Putamen (tissue), 1 donor: ENCODE measurements around the gene ZC3H12A.

Experiments used
- DNase-seq: peaks from one replicate; pipeline ENCODE4 v3.0.0-alpha.2; 2016; ENCODE audit warnings: low spot score

The ZC3H12A gene

DNA sequence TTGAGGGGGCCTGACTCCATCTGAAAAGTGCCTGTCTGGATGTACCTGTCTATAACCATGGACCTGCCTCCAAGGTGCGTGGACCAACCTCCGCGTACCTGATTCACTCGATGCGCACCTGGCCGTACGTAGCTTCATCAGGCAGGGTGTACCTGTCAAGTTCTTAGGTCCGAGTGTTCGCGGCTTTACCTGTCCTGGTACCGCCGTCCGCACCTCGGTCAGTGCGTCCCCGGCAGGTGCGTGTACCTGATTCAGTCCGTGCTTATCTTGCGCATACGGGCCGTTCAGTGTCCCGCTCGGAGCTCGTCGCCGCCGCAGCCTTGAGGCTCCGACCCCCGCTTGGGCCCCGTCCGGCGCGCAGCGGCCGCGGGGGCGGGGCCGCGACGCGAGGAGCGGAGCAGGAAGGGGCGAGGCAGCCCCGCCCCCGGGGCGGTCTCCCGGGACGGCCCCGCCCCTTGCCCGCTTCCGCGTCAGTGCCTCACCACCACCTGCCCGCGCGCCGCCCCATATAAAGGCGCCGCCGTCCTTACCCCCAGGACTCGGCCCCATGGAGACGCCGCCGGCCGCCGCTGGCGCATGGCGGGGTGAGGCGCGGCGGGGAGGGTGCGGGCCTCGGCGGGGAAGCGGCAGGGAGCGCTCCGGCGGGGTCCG is at the start of gene ZC3H12A:
Gene ZC3H12A, plus strand, starts transcription at position 535 of the 651 bp plus-strand sequence. CDS start 917 bp downstream, outside the sequence.
- DNase-seq = peak; percentile 83

DNA sequence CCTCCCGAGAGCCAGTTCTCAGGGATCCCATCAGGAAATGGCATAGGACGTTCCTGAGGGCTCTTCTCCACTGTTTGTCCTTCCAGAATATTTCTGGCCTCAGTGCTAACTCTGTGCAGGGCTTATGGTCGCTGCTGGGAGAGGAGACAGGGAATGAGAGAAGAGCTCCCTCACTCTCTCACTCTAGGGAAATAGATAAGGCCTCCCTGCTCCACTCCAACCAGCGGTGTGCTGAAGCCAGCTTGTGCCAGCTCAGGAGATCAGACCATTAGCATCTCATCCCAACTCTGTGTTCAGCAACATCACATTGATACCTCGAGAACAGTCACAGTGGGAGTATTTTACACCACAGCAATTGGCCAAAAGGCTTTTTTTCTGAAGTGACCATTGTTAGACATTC is 49.2 kb upstream of the ZC3H12A start:
- no peak for DNase-seq

DNA sequence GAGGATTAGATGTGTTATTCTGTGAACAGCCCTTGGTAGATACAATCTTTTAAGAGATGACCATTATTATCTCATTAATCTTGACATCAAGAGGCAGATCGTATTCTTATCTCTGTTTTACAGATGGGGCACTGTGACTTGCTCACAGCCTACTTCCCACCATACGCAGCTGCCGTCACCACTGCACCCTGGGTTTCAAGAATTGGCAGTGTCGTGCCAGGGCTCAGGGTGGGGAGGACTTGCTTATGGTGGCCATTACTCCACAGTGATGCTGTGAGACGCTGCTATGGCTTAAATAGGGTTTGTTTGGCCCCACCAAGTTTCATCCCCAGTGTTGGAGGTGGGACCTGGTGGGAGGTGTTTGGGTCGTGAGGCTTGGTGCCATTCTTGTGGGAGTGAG is 45.4 kb upstream of the ZC3H12A start:
- no peak for DNase-seq

DNA sequence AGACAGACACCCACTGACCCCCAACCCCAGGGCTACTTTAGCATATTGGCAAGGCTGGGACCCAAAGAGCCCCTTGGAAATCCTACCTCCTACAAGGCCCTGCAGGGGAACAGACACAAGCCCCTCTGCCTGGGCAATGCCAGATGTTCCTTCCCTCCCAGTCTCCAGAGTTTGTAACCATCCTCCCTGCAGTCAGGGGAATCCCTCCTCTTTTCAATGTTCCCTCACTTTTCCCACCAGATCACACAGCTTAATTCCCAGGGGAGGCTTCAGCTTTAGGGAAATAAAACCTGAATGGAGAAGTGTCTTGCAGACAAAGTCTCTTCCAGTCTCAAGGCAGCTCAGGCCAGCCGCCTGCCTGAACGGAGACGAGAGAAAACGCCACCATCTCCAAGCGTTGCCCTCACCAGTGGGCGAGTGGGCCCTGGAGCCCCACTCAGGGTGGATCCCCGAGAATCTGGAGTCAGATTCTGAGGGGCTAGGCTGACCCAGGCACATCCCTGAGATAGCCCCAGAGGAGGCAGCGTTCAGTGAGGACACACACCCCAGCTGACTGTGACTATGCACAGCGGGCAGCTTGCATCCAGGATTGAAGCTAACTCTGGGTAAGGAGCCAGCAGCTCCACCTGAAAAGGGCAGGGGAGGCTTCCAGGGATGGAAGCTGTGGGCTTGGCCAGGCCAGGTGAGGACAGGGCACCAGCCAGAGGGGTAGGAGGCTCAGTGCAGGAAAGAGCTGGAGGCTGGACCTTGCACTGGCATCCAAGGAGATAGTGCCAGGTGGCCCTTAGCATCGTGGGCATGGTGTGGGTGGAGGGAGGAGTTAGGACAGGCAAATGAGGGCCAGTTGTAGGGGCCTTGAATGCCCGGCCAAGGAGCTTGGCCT is 44.0 kb upstream of the ZC3H12A start:
- DNase-seq = no peak

DNA sequence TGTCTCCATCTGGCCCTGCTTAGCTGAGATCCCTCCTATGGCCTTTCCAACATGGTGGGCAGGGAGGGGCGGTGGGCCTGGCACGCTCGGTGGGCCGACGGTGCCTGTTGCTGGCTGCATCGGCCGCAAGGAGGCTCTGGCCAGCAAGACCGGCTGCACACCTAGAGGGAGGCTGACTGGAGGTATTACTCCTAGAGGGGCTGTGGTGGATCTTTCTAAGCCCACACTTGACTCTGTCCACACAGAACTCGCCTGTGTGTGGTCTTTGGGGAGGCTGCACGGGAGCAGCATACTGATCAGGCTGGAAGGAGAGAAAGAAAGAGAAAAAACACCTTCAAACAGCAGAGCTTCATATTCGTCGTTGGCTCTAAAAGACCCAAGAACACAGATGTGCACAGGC is 41.7 kb upstream of the ZC3H12A start:
- no peak for DNase-seq

DNA sequence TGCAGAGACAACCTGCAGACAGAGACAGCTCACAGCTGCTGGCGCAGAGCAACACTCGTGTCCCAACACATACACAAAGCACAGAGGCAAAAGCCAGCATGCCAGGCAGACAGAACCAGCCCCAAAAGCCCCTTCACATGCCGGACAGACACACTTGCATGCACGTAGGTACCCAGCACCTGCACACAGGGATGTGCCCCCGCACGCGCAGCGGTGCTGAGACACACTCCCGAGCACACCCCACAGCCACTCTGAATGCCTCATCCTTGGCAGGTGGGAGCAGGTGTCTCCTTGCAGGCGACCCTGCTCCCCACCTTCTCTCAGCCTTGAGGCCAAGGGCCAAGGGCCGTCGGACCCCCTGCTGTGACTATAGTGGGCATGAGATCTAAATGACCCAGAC is 41.2 kb upstream of the ZC3H12A start:
- no peak for DNase-seq

DNA sequence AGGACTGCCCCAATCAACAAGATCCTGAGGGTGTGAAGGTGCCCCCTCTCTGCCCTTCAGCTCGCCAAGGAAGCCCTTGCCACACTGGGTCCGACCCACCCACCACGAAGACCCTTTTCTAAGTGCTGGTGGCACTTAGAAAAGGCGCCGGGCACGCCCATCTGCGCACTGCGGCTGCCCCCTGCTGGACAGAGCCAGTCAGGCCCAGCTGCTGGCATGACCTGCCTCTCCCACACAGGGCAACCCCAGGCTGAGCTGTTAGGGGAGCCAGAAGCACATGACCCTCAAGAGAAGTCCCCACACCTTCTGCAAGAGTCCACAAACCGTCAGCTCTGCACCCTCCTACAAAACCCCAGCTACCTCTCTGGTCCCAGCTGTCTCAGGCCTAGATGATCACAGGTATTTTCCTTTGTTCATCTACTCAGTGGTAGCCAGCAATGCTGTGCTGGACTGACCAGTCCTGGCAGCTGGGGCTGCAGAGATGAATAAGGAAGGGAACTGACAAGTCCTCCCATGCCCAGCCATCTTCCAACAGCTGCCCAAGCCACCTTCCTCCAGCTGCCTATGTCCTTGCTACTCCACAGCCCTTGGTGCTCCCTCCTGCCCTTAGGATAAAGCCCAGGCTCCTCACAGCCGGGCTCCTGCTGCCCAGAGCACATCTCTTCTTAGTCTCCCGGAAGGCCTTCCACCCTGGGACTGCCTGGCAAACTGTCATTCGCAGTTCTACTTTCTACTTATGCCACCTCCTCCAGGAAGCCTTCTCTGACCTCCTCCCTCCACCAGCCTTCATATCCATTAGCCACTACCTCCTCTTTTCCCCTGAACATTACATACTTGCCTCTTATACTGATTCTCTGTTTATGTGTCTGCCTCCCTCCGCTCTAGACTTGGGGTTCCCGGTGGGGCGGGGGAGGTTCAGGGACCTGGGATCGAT is 39.8 kb upstream of the ZC3H12A start:
- peak; percentile 50 for DNase-seq

DNA sequence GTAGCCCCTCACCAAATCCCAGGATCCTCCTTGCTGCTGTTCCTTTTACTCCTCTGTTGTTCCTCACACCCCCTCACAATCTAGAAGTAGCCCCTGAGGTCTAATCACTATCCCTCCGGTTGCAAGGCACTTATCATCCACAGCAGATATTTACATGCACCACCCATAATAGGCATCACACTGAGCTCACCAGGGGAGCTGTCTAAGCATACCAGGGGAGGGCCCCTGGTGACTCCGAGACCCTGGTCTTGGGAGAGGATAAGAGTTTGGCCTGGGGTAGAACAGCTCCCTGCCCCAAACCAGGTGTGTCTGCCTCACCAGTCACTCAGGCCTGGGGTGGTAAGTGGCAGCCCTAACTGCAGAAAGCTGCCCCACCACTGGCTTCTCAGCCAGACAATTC is 37.3 kb upstream of the ZC3H12A start:
- DNase-seq = no peak

DNA sequence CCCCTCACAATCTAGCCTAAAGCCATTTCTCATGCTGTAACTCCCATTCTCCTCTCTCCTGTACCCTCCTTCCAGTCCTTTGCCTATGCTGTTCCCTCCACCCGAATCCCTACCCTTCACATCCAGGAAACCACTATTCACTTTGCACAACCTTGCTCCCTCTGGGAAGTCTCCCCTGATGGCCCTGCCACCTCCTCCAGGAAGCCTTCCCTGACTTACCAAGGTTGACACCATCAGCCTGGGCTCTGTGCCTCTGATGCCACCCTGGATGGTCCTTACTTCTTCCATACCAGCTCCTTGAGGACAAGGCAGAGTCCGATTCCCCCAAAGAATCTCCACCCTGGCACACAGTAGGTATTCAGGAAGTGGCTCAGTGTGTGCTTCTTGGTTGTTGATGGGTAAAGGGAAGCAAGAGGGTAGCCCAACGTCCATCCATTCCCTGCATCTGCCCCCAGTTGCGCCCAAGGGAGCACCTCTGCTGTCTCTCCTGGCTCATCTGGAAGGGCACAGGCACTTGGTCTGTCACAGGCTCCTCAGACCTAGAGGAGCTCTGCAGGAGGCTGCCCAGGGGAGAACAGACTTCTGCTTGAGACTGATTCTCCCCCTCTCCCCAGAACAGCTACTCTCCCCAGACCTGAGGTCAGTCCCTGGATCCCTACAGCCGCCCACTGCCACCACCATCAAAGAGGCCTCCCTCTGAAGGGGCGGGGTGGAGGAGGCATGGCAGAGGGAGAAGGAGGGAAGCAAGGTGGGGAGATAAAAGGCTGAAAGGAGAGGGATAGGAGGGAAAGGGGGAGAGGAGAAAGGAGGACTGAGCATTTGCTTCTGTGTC is 36.1 kb upstream of the ZC3H12A start:
- DNase-seq = no peak

DNA sequence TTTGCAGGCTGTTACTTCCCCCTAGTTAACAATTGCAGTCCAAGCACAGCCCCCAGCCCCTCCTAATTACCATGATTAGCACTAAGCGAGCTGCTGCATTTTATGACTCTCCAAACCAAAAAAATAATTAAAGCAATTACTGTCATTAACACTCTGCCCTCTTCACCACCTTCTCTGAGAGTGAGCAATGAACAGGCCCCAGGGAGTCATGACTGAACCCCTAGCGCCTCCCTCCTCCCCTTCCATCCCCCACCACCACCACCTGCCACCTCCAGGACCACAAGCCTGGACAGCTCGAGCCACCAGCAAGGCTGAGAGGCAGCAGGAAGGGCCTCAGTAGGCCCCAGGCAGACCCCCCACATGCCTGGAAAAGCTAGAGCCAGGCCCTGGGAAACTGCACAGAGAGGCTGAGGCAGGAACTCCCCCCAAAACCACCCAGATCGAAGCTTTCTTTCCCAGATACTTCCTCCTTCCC is 35.5 kb upstream of the ZC3H12A start:
- DNase-seq = no peak

DNA sequence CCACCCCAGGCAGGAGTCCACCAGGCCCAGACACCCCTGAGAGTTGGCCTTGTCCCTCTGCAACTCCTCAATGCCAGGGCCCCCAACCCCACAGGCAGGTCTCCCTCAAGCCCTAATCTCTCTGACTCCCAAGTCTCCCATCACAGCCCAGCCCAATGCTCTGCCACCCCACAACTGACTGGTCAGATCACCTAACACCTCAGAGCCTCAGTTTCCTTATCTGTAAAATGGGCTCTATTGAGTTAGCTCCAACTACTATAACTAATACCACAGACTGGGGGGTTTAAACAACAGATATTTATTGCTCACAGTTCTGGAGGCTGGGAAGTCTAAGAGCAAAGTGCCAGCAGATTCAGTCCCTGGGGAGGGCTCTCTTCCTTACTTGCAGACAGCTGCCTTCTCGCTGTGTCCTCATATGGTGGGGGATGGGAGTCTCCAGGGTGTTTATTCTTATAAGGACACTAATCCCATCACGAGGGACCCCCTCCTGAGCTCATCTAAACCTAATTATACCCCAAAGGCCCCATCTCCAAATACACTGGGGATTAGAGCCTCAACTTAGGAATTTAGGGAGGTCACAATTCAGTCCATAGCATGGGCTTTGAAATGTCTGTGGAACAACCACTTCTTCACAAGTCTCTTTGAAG is 34.9 kb upstream of the ZC3H12A start:
- DNase-seq = no peak

DNA sequence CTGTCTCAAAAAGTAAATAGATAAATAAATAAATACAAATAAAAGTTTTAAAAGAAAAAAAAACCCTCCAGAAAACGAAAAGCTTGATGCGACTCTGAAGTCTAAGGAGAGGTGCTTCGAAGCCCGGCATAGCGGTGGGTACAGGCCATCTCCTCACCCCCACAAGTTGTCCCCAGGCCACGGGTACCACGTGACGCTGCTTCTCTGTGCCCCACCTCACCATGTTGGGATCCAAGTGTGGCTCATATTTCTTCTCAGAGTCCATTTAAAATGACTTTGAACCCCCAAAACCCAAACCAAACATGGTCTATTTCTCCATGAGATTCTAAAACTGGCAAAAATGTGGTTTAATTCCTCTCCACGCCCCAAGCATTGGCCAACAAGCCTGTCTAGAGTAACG is 32.9 kb upstream of the ZC3H12A start:
- no peak for DNase-seq

DNA sequence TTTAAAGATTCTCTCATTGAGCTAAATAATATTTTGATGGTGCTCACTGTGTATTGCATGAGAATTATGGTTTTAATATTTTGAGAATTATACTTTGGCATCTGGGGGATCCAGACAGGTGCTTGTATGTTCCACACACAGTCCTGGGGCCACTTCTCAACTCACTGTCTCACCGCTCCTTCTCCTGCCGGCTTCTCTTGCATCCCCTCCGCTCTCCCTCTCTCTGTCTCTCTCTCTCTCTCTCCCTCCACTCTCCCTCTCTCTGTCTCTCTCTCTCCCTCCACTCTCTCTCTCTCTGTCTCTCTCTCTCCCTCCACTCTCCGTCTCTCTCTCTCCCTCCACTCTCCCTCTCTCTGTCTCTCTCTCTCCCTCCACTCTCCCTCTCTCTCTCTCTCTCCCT is 32.2 kb upstream of the ZC3H12A start:
- no peak for DNase-seq

DNA sequence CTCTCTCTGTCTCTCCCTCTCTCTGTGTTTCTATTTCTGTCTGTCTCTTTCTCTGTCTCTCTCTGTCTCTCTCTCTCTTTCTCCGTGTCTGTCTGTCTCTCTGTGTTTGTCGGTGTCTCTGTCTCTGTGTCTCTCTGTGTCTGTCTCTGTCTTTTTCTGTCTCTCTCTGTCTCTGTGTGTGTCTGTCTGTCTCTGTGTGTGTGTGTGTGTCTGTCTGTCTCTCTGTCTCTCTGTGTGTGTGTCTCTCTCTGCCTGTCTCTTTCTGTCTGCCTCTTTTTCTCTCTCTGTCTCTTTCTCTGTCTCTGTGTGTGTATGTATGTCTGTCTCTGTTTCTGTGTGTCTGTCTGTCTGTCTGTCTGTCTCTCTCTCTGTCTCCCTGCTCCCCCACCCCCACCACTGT is 31.7 kb upstream of the ZC3H12A start:
- no peak for DNase-seq

DNA sequence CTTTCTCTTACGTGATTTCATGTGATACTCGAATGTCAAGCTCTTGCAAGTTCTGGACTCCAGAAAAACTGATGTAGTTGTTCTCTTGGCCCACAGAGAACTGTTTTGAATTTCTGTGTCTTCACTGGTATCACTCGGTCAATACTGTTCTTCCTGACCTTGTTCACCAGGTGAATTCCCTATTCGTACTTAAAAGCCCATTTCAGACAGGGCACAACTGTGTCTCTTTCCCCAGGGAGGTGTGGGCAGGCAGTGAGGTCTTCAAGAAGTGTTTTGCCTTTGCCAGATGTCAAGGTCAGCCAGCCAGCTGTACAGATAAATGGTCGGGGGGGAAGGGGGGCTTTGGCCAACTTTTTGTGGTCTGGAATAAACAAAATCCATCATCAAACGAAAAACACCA is 27.5 kb upstream of the ZC3H12A start:
- DNase-seq = no peak

DNA sequence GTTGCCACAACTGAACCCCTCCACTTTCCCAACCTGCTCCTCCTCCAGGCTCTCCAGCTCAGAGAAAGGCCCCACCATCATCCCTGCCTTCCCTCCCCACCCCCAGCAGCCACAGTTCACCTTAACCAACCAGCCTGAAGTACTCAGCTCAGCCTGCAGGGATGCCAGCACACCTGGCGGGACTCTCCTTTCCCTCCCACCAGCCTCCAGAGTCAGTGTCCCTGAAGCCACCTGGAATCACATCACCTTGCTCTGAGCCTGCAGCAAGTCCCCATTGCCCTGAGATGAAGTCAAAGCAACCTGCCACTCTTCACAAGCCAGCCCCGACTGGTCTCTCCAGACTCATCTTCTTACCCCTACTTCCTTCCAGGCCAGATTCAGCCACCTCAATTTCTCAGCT is 26.2 kb upstream of the ZC3H12A start:
- no peak for DNase-seq

DNA sequence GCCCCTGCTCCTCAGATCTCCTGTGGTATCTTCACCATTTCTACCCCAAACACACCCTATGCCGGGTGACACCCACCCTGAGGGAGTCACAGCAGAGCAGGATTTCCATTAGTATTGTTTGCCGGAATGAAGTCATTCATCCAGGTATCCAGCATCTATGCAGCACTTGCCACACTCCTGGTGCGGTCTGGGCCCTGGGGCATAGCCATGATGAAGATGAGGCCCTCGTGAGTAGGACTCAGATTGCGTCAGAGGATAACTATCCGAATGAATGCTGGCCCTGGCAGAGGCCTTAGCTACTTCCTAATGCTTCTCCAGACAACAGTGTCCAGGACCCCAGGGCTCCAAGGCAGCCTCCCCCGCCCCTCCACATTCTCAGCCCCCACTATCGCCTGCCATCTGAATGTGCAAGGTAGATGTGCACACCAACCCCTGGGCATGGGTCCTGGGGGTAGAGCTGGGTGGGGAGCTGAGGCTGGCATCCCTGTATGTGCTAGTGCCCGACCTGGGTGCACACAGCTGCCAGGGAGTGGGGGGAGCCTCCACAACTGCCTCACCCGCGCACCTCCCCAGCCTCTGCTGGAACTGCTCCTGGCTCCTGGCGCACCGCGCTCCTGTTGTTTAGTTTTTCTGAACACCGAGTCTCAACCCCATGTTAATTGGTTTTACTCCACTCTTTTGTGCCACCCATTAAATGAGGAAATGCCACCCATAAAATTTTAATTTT is 25.5 kb upstream of the ZC3H12A start:
- DNase-seq = no peak

DNA sequence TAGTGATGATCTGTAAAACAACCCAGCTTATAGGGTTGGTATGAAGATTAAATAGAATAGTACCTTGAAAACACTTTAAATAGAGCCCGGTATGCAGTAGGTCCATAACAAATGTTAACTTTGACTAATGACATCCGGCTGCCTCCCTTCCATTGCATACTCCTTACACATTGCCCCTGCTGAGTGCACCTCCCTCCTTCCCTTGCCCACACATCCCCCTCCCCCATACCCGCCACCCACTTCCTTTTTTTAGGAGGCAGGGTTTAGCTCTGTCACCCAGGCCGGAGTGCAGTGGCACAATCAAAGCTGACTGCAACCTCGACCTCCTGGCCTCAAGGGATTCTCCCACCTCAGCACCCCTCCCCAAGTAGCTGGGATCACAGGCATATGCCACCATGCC is 24.4 kb upstream of the ZC3H12A start:
- no peak for DNase-seq

DNA sequence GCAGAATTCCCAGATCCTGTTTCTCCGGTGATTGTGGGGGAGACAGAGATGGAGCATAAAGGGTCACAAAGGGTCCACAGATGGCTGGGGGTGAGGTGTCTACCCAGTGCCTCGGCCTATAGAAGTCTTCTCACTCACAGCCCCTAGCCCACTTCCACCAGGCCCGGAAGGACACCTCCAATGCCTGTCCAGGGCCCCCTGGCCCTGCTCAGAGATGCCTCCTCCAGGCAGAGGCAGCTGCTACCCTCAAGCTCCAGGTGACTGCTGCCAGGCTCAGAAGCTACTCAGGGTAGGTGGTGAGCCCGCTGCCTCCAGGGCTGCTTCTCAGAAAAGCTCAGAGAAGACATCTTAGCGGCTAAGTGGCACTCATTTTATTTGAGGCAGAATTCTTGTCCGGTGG is 22.0 kb upstream of the ZC3H12A start:
- no peak for DNase-seq

DNA sequence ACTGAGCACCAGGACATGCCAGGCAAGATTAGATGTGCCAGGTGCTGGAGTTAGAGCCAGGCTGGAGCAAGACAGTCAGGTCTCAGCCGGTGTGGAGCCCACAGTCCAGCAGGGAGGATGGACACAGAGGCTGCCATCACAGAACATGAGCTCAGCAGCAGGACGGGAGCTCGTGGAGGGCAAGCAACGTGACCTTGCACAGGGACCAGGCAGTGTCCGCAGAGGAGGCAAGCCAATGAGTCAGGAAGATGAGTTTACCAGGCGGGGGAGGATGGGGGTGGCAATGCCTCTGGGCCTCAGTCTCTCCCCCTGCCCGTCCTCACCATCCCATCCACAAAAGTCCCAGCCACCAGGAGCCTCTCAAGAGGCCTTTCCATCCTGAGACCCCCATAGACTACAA is 20.7 kb upstream of the ZC3H12A start:
- no peak for DNase-seq
